Measurements from ENCODE around the gene PRPF19.
"Not testable (repeated sequence)": the region's sequence is repeated elsewhere in the genome, so short reads cannot be mapped to it uniquely, and the experiment has no call there.

The PRPF19 gene

GRCh38 chr11:60923326-60923725 lies 16.9 kb upstream of the PRPF19 start:
- no peak for DNase-seq (ENCODE audit: low read depth in 2 of 2)

DNA sequence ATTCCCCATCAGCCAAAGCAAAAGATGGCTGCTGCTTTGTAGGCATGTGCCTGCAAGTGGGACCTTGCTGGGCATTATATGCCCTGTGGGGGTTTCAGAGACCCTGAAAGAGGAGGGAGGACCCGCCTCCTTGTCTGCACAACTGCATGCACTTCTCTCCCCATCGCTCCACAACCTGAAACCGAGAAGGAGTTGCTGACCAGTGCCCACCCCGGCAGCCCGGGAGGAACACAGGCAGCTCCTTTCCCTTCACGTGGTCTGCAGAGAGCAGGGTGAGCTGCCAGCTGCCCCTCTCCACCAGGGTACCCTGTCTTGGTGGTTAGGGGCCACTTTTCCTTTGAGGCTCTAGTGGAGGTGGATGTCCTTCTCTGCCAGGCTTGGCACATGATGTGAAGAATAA lies 16.5 kb upstream of the PRPF19 start:
- DNase-seq (ENCODE audit: low read depth in 2 of 2) = no peak

- no peak for DNase-seq (ENCODE audit: low read depth in 2 of 2)
Measured at GRCh38 chr11:60921777-60922335, 15.5 kb upstream of the PRPF19 start.

GRCh38 chr11:60921259-60921658 lies 14.9 kb upstream of the PRPF19 start:
- no peak for DNase-seq (ENCODE audit: low read depth in 2 of 2)

GRCh38 chr11:60919956-60920355 lies 13.6 kb upstream of the PRPF19 start:
- DNase-seq (ENCODE audit: low read depth in 2 of 2) = no peak

- no peak for DNase-seq (ENCODE audit: low read depth in 2 of 2)
Measured at GRCh38 chr11:60919320-60919719, 12.9 kb upstream of the PRPF19 start.

- DNase-seq (ENCODE audit: low read depth in 2 of 2) = no peak
Measured at GRCh38 chr11:60918939-60919265, 12.5 kb upstream of the PRPF19 start.

DNA sequence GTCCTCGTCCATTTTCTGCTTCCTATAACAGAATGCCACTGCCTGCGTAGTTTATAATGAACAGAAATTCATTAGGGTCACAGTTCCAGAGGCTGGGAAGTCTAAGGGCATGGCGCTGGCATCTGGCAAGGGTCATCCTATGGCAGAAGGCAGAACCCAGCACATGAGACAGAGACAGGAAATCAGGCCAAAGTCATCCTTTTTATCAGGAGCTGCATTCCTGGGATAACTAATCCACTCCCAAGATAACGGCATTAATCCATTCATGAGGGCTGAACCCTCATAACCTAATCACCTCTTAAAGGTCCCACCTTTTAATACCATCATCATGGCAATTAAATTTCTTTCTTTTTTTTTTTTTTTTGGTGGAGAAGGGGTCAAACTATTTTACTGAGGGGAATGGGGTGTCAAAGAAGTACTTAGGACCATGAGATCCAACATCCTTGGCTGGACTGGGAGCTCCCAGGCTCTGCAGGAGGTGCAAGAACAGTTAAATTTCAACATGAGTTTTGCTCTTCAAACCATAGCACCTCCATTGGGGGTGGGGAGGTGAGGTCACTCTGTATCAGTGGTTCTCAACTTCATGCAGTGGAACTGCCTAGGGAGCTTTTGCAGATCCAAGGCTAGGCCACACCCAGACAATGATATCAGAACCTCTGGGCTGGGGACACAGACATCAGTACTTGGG lies 12.0 kb upstream of the PRPF19 start:
- DNase-seq (ENCODE audit: low read depth in 2 of 2) = no peak

DNA sequence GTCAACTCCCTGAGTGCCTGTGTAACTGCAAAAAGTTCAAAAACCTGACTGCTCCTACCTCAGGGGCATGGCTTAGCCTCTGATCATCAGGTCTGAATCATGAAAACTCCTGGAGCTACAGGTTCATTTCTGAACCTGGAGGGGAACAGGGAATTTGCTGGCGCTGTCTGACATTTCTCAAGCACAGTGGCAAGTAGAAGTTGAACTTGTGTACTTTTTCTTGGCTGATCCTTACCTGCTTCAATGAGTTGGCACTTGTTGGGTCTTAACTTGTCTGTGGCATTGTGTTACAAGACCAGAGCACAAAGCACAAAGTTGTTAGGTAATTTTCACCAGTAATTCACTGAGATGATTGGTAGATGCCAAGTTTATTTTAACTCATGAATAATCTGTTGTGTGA lies 10.9 kb upstream of the PRPF19 start:
- no peak for DNase-seq (ENCODE audit: low read depth in 2 of 2)

DNA sequence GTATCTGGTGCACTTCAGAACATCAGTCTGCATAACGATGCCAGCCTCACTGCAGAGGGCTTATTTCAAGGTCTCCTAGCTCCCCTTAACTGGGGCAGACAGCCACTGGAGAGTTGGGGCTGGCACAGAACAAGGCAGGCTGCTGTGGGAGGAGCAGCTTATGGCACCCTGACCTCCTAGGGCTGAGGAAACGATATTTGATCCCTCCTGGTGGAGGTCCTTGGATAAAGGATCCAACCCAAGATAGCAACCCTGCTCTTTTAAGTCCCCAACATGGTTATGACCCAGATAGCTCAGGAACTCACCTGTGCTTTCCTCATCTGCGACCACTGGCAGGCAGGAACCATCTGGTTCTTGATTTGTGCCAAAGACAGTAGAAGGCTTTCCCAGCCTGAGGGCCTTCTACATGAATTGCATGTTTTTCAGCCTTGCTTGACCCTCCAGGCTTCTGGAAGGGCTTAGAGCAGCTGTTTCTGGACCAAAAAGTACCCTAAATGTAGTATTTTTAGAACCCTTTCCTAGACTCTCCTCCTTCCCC lies 10.4 kb upstream of the PRPF19 start:
- DNase-seq (ENCODE audit: low read depth in 2 of 2) = no peak

DNA sequence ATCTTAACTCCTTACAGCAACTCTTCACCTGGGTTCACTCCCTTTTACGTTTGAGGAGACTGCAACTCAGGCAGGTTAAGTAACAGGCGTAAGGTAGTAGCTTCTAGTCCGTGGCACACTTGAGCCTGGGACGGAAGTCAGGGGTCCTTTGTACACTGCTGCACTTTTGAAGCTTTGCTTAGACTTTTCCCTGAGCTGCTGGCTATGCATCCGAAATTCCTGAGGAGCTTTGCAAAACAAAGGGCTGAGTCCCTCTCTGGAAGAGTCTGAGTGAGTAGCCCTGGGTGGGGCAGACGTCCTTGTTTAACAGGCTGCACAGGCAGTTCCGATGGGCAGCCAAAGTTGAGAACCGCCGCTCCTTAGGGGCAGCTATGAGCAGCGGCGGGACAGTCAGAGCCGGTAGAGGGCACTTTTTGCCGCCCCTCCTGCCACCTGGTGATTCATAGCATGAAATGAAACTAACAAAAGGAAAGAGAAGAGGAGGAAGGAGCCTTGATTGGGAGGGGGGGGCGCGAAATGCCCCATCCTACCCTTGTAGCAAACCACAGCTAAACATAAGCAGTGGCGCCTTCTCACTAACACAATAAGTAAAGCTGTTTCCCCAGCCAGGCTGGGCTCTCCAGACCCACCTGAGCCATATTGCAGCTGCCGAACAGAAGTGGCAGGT lies 9.0 kb upstream of the PRPF19 start:
- DNase-seq (ENCODE audit: low read depth in 2 of 2) = peak; percentile 42 to 49

DNA sequence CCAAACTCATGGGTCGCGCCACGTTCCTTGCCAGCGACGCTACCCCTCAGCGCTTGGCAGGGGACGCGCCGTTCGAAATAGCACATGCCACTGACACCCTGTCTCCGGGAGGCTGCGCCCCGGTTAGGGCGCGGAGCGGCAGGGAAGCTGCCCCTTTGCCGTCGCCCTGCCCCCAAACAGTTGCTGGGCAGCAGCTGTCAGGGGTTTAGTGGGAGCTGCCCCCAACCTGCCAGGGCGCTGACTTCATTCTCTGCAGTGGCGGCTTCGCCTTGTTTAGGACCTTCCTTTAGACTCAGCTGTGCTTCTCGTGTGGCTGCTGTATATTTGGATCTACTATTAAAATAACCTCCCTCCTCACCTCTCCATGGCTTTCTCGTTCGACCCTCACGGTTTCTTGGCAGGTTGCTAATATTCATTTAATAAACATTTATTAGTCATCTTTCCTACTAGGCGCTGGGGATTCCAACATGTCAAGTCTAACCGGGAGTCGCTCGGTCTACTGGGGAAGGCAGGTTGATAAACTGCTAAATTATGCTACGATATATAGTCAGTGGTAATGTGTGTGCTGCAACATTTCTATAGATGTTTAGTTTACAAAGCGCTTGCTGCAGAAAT lies 8.4 kb upstream of the PRPF19 start:
- DNase-seq (ENCODE audit: low read depth in 2 of 2) = no peak

- DNase-seq (ENCODE audit: low read depth in 2 of 2) = peak; percentile 63 to 69
Measured at GRCh38 chr11:60913793-60914632, 7.6 kb upstream of the PRPF19 start, which contains the start of gene TMEM109. Gene TMEM109 (plus strand): TSS chr11:60914158. CDS start chr11:60919694, 5,536 bp downstream.

- DNase-seq (ENCODE audit: low read depth in 2 of 2) = no peak
Measured at GRCh38 chr11:60912851-60913528, 6.6 kb upstream of the PRPF19 start.

DNA sequence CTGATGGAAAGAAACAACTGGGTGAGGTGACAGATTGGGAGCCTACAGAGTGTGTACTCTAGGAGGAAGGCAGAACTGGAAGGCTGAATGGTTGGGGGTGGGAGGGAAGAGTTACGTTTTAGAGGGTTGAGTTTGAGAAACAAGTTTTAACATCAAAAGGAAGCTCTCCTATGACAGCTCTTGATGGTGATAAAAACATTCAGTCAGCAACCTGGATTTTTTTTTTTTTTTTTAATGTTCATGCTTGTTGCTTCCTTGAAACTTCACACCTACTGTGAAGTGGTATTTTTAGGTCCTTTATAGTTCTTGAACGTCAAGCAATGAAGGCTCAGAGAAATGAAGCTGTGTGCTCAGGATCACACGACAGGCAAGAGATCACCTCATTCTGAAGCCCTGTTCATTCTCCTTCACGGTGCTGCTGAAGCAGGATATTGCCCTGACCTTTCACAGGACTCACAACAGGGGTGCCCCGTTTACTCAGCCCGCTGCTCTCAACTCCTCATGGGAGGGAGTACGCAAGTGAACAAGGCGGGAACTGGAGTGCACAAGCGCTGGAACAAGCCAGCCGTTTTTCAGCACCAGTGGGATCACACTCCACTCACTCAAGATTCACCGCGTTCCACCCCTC lies 6.0 kb upstream of the PRPF19 start:
- DNase-seq (ENCODE audit: low read depth in 2 of 2) = no peak

DNA sequence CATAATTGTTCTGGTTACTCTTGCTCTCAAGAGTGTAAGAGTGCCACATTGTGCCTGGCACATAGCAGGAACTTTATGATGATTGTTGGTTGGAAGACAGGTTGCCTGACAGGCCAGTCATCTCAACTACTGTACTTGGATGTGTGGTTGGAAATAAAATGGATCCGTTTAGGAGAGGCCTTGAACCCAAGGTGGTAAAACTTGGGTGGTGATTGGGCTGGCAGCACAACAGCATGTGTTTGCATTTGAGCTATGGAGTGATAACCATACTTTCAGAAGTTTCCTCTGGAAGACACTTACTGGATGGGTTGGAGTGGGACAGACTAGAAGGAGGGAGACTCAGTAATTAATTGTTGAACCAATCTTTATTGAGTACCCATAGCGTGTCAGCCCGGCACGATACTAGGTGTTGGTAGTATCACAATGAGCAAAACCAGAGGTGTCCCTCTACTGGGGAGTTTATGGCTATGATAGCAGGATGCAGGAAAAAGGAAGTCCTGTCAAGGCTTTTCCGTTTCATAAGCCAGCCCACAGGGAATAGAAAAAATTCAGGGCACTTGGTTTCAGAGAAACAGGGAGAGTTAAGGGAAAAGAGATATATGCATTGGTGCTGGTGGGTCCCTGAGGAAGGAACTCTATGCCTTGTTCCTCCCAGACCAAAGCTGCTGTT lies 4.5 kb upstream of the PRPF19 start:
- DNase-seq (ENCODE audit: low read depth in 2 of 2) = no peak

GRCh38 chr11:60910281-60910687 lies 3.9 kb upstream of the PRPF19 start:
- DNase-seq (ENCODE audit: low read depth in 2 of 2) = no peak

- not testable (repeated sequence) for DNase-seq (ENCODE audit: low read depth in 2 of 2)
Measured at GRCh38 chr11:60909680-60910280, 3.4 kb upstream of the PRPF19 start.

GRCh38 chr11:60908803-60909202 lies 2.4 kb upstream of the PRPF19 start:
- DNase-seq (ENCODE audit: low read depth in 2 of 2) = no peak

Data from stimulated activated CD8-positive, alpha-beta memory T cell treated with anti-CD3 and anti-CD28 coated beads, Interleukin-7, amount 100 ng/mL, for 1 hour (primary cell).